ENCODE results near the gene KRT86. TPM values are rescaled to one million over a fixed set of nuclear protein-coding genes. Genes with fewer than 3 reads are reported as not detected.

KRT86 gene
- total RNA-seq, 3 donors from 2014 or later (not counting 1 experiment from before 2014, with no cell fraction given) = 2.0 to 3.6 (median 2.7) TPM

- peaks cover 10 to 60% of the 10 kb centered on the region in 2 donors for H3K27me3 Mint-ChIP-seq (ENCODE audit: low read depth in 2 of 2)
- no peak overlapping the region for H3K27ac ChIP-seq (ENCODE audit: low read length)
- H3K4me3 Mint-ChIP-seq = peak overlapping the region; percentile 87
- ATAC-seq = peak; percentile 81 to 86 (median 83)
- 9% methylated on average over 71 of the region's 71 CpGs for WGBS (ENCODE audit: insufficient coverage)
- H3K9me3 ChIP-seq (ENCODE audit: control insufficient read depth, insufficient read depth, low read length) = no peaks in the 10 kb centered on the region
- H3K27ac Mint-ChIP-seq = peak overlapping the region; percentile 82 to 85
- TF ChIP-seq, protein P1, sequence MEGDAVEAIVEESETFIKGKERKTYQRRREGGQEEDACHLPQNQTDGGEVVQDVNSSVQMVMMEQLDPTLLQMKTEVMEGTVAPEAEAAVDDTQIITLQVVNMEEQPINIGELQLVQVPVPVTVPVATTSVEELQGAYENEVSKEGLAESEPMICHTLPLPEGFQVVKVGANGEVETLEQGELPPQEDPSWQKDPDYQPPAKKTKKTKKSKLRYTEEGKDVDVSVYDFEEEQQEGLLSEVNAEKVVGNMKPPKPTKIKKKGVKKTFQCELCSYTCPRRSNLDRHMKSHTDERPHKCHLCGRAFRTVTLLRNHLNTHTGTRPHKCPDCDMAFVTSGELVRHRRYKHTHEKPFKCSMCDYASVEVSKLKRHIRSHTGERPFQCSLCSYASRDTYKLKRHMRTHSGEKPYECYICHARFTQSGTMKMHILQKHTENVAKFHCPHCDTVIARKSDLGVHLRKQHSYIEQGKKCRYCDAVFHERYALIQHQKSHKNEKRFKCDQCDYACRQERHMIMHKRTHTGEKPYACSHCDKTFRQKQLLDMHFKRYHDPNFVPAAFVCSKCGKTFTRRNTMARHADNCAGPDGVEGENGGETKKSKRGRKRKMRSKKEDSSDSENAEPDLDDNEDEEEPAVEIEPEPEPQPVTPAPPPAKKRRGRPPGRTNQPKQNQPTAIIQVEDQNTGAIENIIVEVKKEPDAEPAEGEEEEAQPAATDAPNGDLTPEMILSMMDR (IDR thresholded peaks at IDR 0.05) = peak; percentile 20
- H3K4me1 ChIP-seq (ENCODE audit: control insufficient read depth, insufficient read depth, low read length) = peaks cover 37% of the 10 kb centered on the region
- H3K36me3 ChIP-seq (ENCODE audit: control insufficient read depth, insufficient read depth, low read length) = no peaks in the 10 kb centered on the region
- peaks cover 51 to 56% of the 10 kb centered on the region in 2 donors for H3K4me1 Mint-ChIP-seq
- H3K27me3 ChIP-seq (ENCODE audit: control insufficient read depth, insufficient read depth, low read length) = peaks cover 24% of the 10 kb centered on the region
- peak overlapping the region; percentile 19 for H3K4me3 ChIP-seq (ENCODE audit: low read length)
- H3K36me3 Mint-ChIP-seq = no peaks in the 10 kb centered on the region
- intact Hi-C loops (cut with micrococcal nuclease) = loop anchor here (2.0 to 10.0 kb wide), 2 partner anchors 19 to 47 kb away; no protein-coding TSS in a partner anchor
- DNase-seq = peak; percentile 50 to 71
- no peaks in the 10 kb centered on the region for H3K9me3 Mint-ChIP-seq
Measured at GRCh38 chr12:52307836-52308805, 33.7 kb downstream of the KRT86 start.

DNA sequence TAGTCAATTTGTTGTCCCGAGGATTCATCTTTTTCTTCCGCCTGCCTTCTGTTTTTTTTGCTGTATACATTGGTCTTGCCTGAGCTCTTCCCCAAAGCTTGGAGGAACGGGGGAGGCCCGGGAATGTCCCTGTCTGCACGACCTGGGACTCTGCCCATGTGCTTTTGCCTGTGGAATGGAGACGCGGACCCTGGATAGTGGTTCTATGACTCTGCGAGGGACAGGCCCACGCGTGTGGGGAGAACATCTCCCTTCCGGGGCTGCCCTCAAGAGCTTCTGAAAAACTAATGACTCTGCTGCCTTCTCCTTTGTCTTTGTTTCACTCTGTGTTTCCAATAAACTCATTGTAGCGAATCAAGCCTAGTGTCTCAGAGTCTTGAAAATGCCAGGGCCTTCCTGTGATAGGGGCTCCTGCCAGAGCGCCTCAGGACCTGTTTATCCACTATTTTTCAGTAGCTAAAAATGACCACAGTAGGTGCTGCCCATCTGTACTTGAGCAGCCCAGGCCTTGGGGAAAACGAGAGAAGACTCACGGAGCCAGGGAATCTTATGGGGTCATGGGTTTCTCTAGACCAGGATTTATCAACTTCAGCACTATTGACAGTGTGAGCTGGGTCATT is 34.5 kb downstream of the KRT86 start:
- intact Hi-C loops (cut with micrococcal nuclease) = loop anchor here (2.0 to 10.0 kb wide), 2 partner anchors 18 to 46 kb away; no protein-coding TSS in a partner anchor
- Histone ChIP-seq H3K9me3 (ENCODE audit: control insufficient read depth, insufficient read depth, low read length) (no peaks in the 10 kb centered on the region), H3K27me3 (ENCODE audit: control insufficient read depth, insufficient read depth, low read length) (peaks cover 24% of the 10 kb centered on the region)

DNA sequence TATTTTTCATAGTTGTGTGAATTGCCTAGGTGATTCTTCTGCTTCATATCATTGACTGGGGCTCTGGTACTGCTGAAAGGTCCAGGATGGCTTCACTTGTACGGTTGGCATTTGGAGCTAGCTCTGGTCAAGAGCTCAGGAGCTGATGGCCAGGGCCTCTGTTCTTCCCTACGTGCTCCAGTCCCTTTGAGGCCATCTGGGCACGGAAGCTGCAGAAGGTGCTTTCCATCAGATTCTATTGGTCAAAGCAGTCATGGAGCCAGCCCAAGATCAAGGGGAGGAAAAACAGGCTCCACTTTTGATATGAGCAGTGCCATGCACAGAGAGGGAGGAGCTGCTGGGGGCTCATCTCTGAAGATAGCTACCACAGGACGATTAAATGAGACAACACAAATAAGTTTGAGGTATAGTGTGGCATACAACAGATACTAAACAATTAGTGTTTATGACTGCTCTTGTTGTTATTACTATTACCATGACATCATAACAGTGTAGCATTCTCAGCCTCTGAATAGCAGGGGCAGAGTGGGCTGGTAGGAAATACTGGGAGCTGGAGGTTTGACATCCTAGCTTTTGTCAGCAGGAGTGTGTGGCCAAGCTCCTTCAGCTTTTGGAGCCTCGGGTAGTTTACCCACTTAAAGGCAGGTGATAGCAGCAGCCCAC is 36.3 kb downstream of the KRT86 start:
- no peak overlapping the region for H3K27ac ChIP-seq (ENCODE audit: low read length)
- H3K27me3 ChIP-seq (ENCODE audit: control insufficient read depth, insufficient read depth, low read length) = peaks cover 24% of the 10 kb centered on the region
- H3K36me3 ChIP-seq (ENCODE audit: control insufficient read depth, insufficient read depth, low read length) = no peaks in the 10 kb centered on the region
- peaks cover 22% of the 10 kb centered on the region for H3K4me1 ChIP-seq (ENCODE audit: control insufficient read depth, insufficient read depth, low read length)
- DNase-seq (no peak), ATAC-seq (no peak)
- no peaks in the 10 kb centered on the region for H3K9me3 ChIP-seq (ENCODE audit: control insufficient read depth, insufficient read depth, low read length)
- no peak overlapping the region for H3K27ac Mint-ChIP-seq
- no peak overlapping the region for H3K4me3 Mint-ChIP-seq
- no peaks in the 10 kb centered on the region for H3K36me3 Mint-ChIP-seq
- TF ChIP-seq, protein P1 (IDR thresholded peaks at IDR 0.05) = no peak
- H3K9me3 Mint-ChIP-seq = no peaks in the 10 kb centered on the region
- intact Hi-C loops (cut with micrococcal nuclease) = no loop called here
- H3K4me3 ChIP-seq (ENCODE audit: low read length) = no peak overlapping the region
- WGBS (ENCODE audit: insufficient coverage) = 82% methylated on average over 4 of the region's 5 CpGs
- H3K27me3 Mint-ChIP-seq (ENCODE audit: low read depth in 2 of 2) = peaks cover 11 to 58% of the 10 kb centered on the region in 2 donors
- H3K4me1 Mint-ChIP-seq = peaks cover 34 to 48% of the 10 kb centered on the region in 2 donors

More for the DNA sequence above, 34.5 kb downstream of the KRT86 start:
- WGBS (ENCODE audit: insufficient coverage) = 63% methylated on average over 15 of the region's 15 CpGs
- no peaks in the 10 kb centered on the region for H3K9me3 Mint-ChIP-seq
- H3K36me3 Mint-ChIP-seq = no peaks in the 10 kb centered on the region
- Histone ChIP-seq H3K4me1 (ENCODE audit: control insufficient read depth, insufficient read depth, low read length) (peaks cover 37% of the 10 kb centered on the region), H3K27ac (ENCODE audit: low read length) (no peak overlapping the region), H3K4me3 (ENCODE audit: low read length) (peak overlapping the region; percentile 19), H3K36me3 (ENCODE audit: control insufficient read depth, insufficient read depth, low read length) (no peaks in the 10 kb centered on the region)
- DNase-seq = no peak
- H3K4me3 Mint-ChIP-seq = peak overlapping the region; percentile 87
- H3K27me3 Mint-ChIP-seq (ENCODE audit: low read depth in 2 of 2) = peaks cover 11 to 62% of the 10 kb centered on the region in 2 donors
- no peak for ATAC-seq
- peaks cover 51 to 56% of the 10 kb centered on the region in 2 donors for H3K4me1 Mint-ChIP-seq
- TF ChIP-seq, protein P1 (IDR thresholded peaks at IDR 0.05) = no peak
- peak overlapping the region; percentile 82 to 85 for H3K27ac Mint-ChIP-seq
